Right lobe of liver (tissue), 6 donors: Measurements from ENCODE around the gene TMEM167B. TPM values are rescaled to one million over a fixed set of nuclear protein-coding genes. Genes with fewer than 3 reads are reported as not detected.

Source experiments
- ATAC-seq, 4 donors: fragments of 200-7000 bp; cut with Tn5 transposase; one replicate each; pipeline ENCODE4 v1.9.1; 2020; ENCODE audit warnings: mild to moderate bottlenecking in 4 of 4, moderate library complexity in 4 of 4
- DNase-seq, 3 donors: peaks; one replicate each; pipeline ENCODE4 v3.0.0-alpha.2; 2020
- H3K27ac ChIP-seq, 3 donors: fragments of 200-600 bp; one replicate each; pipeline ENCODE4 v1.8.0; 2022
- H3K27me3 ChIP-seq, 2 donors: fragments of 200-600 bp; one replicate each; pipeline ENCODE4 v1.8.0; 2022
- H3K36me3 ChIP-seq, 4 donors: fragments of 200-600 bp; sonication (generic) in 1 of 4; one replicate each; pipeline versions ENCODE4 v1.5.1 to v1.8.0; 2017 to 2022; ENCODE audit warnings: control low read depth in 1 of 4
- H3K4me1 ChIP-seq, 4 donors: fragments of 200-600 bp; sonication (generic) in 1 of 4; one replicate each; pipeline versions ENCODE4 v1.5.1 to v1.8.0; 2017 to 2022; ENCODE audit warnings: control low read depth in 1 of 4
- H3K4me3 ChIP-seq, 3 donors: fragments of 200-600 bp; one replicate each; pipeline ENCODE4 v1.8.0; 2022
- H3K9me3 ChIP-seq, 4 donors: fragments of 200-600 bp; sonication (generic) in 1 of 4; one replicate each; pipeline versions ENCODE4 v1.5.1 to v1.8.0; 2017 to 2022; ENCODE audit warnings: control low read depth in 1 of 4
- POLR2A ChIP-seq: fragments of 450-650 bp; IDR thresholded peaks from one replicate; pipeline ENCODE4 v1.6.1; 2017; ENCODE audit warnings: antibody characterized with exemption, mild to moderate bottlenecking
- WGBS: methylation state at CpG from one replicate; pipeline ENCODE4 v1.1.6; 2018; ENCODE audit warnings: low coverage, low lambda C conversion rate; ENCODE audit not compliant: insufficient coverage; ENCODE audit errors: missing lambda C conversion rate; 5-methylcytosine and 5-hydroxymethylcytosine counted together
- intact Hi-C, 2 donors: fragments of 100-400 bp; cut with DNase I; formaldehyde crosslinking; loops; one replicate each; pipeline versions ENCODE4 v1.11.2 to v1.14.1; 2022
- total RNA-seq, 6 experiments: library from RNA; depleted of rRNA in 2 of 6; stranded (reverse); fragments of >200 nt in 2 of 6; fragmentation: NEBNext Ultra II Directional in 3 of 6; extraction: Animal tissue kit (Norgen Biotek cat#: 25700) in 3 of 6; gene quantifications; one replicate each; pipeline versions ENCODE4 v1.1.0 to v1.2.4, GENCODE V29; 2016 to 2023
- TF ChIP-seq, protein P1 (sequence below), 4 donors: fragments of 200-600 bp in 3 of 4; fragments of 450-650 bp in 1 of 4; IDR thresholded peaks; one replicate each; pipeline versions ENCODE4 v1.5.1 to v1.8.0; 2016 to 2022; ENCODE audit warnings: antibody characterized with exemption in 4 of 4, mild to moderate bottlenecking in 2 of 4
- donor health status: DM: no; HTN: yes; CAD: no.
- donor health status: DM: no; HTN: no; CAD: no.
- donor health status: DM: no; HTN: no; CAD: no.
- donor health status: DM: no; HTN: yes; CAD: no.
- donor health status: DM: no; HTN: yes; CAD: no.

Gene TMEM167B
- total RNA-seq, 6 experiments from 2014 or later = 10.5 to 21.9 (median 15.1) TPM

DNA sequence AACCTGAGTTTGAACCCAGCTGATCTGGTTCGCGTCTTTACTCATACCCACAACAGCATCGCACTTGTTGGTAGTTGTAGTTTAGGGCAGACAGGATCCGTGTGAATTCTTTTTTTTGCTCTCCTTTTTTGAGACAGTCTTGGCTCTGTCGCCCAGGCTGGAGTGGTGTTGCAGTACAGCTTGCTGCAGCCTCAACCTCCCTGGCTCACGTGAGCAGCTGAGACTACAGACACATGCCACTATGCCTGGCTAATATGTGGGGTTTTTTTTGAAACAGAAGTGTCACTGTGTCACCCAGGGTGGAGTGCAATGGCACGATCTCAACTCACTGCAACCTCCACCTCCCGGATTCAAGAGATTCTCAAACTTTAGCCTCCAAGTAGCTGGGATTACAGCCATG, 22.7 kb upstream of the TMEM167B start:
- H3K4me3 ChIP-seq = no peak overlapping the region
- DNase-seq (no peak), ATAC-seq (no peak)
- TF ChIP-seq POLR2A = no peak
- TF ChIP-seq, protein P1, sequence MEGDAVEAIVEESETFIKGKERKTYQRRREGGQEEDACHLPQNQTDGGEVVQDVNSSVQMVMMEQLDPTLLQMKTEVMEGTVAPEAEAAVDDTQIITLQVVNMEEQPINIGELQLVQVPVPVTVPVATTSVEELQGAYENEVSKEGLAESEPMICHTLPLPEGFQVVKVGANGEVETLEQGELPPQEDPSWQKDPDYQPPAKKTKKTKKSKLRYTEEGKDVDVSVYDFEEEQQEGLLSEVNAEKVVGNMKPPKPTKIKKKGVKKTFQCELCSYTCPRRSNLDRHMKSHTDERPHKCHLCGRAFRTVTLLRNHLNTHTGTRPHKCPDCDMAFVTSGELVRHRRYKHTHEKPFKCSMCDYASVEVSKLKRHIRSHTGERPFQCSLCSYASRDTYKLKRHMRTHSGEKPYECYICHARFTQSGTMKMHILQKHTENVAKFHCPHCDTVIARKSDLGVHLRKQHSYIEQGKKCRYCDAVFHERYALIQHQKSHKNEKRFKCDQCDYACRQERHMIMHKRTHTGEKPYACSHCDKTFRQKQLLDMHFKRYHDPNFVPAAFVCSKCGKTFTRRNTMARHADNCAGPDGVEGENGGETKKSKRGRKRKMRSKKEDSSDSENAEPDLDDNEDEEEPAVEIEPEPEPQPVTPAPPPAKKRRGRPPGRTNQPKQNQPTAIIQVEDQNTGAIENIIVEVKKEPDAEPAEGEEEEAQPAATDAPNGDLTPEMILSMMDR (IDR thresholded peaks at IDR 0.05) = no peak
- peaks cover 0 to 21% (median 4%) of the 10 kb centered on the region in 4 donors for H3K36me3 ChIP-seq
- 88% methylated on average over 8 of the region's 8 CpGs for WGBS
- intact Hi-C loops = no loop called here
- H3K9me3 ChIP-seq = no peaks in the 10 kb centered on the region
- H3K27me3 ChIP-seq = no peaks in the 10 kb centered on the region
- H3K27ac ChIP-seq = no peak overlapping the region
- H3K4me1 ChIP-seq = no peaks in the 10 kb centered on the region

DNA sequence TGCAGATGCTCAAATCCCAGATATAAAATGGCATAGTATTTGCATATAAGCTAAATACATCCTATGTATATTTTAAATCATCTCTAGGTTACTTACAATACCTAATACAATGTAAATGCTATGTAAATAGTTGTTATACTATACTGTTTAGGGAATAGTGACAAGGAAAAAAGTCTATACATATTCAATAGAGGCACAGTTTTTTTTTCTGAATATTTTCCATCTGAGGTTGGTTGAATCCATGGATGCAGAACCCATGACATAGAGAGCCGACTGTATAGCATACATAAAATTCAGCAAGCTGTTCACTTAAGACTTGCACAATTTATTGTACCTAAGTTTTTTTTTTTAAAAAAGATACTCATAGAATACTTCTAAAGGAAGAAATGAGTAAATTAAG, 21.3 kb upstream of the TMEM167B start:
- H3K27me3 ChIP-seq = no peaks in the 10 kb centered on the region
- H3K4me1 ChIP-seq = no peaks in the 10 kb centered on the region
- H3K4me3 ChIP-seq = no peak overlapping the region
- intact Hi-C loops = no loop called here
- peaks cover 0 to 21% (median 2%) of the 10 kb centered on the region in 4 donors for H3K36me3 ChIP-seq
- H3K9me3 ChIP-seq = no peaks in the 10 kb centered on the region
- TF ChIP-seq POLR2A = no peak
- TF ChIP-seq, protein P1 (IDR thresholded peaks at IDR 0.05) = no peak
- H3K27ac ChIP-seq = no peak overlapping the region
- 89% methylated on average over 1 of the region's 1 CpG for WGBS
- no peak for DNase-seq
- ATAC-seq = no peak

DNA sequence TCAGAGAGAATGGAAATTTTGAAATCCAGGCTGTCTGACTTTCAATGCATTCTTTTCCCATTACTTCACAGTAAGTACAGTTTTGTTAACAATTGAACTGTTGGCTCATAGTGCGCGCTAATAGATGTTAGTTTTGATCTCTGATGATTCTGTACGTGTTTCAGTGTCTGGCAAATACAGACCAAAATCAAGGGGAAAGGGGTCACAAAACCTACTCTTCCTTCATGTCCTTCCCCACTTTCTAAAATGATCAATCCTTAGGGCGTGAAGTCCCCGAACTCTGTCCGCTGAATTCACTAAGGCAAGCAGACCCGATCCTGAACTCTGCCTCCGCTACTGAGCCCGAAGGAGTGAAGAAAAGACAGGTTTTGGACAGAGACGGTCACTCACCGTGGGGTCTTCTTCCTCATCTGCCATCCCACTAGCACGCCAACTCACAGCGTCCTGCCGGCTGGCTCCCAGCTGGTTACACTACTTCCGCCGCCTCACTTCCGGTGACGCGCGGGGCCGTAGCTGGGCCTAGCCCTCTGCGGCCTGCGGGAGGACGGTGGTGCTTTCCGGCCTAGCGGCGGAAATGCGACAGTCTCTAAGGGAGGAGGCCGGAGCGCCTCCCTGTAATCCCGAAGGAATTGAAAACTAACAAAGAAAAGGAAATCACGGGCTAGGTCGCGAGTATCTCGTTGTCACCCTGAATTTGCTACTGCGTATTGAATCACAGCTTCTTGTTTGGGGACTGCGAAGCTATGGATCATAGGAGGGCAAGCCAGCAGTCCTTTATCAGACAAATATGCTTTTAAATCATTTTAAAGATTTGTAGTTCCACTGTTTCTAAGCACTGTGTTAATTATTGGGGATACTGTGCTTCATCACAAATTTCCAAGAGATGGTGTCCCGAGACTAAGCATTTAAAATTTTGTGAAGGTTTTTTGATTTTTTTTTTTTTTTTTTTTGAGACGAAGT, 14.8 kb upstream of the TMEM167B start, which contains the start of gene TAF13:
TAF13 (minus strand) TSS at position 473 of the 960 bp plus-strand sequence; CDS start at position 417, 56 bp downstream.
- Histone ChIP-seq H3K36me3 (no peaks in the 10 kb centered on the region), H3K27ac (peak within 1 kb of the TSS; percentile 87 to 92 (median 90)), H3K9me3 (no peaks in the 10 kb centered on the region), H3K4me1 (peaks cover 0 to 8% (median 6%) of the 10 kb centered on the region in 4 donors), H3K4me3 (peak within 1 kb of the TSS; percentile 74 to 85 (median 77)), H3K27me3 (no peaks in the 10 kb centered on the region)
- TF ChIP-seq POLR2A = peak; percentile 96
- TF ChIP-seq, protein P1 (IDR thresholded peaks at IDR 0.05) = peak in 3 of 4 donors; percentile 21 to 48 (median 24)
- DNase-seq (peak; percentile 95 to 97 (median 96)), ATAC-seq (peak; percentile 100)
- WGBS = 4% methylated on average over 35 of the region's 39 CpGs
- intact Hi-C loops = no loop called here

DNA sequence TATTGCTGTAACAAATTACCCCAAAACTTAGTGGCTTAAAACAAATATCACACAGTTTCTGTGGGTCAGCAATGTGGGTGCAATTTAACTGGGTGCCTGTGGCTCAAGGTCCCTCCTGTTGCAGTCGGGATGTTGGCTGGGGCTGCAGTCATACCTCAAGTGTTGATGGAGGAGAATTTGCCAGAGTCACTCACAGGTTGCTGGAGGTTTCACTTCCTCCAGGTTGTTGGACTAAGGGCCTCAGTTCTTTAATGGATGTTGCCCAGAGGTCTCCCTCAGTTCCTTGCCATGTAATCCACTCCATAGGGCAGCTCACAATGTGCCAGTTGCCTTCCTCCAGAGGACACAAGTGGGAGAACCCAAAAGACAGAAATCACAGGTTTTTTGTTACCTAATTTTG, 12.2 kb upstream of the TMEM167B start:
- H3K4me1 ChIP-seq = peaks cover 0 to 8% (median 6%) of the 10 kb centered on the region in 4 donors
- no peak for ATAC-seq
- no peaks in the 10 kb centered on the region for H3K27me3 ChIP-seq
- H3K27ac ChIP-seq = no peak overlapping the region
- H3K9me3 ChIP-seq = no peaks in the 10 kb centered on the region
- H3K4me3 ChIP-seq = no peak overlapping the region
- DNase-seq = no peak
- TF ChIP-seq, protein P1 (IDR thresholded peaks at IDR 0.05) = no peak
- TF ChIP-seq POLR2A = no peak
- H3K36me3 ChIP-seq = no peaks in the 10 kb centered on the region
- WGBS = 60% methylated on average over 1 of the region's 1 CpG
- intact Hi-C loops = no loop called here
